Measurements from ENCODE around the gene B4GAT1.
"Not testable (repeated sequence)": the region's sequence is repeated elsewhere in the genome, so short reads cannot be mapped to it uniquely, and the experiment has no call there.

B4GAT1 gene

DNA sequence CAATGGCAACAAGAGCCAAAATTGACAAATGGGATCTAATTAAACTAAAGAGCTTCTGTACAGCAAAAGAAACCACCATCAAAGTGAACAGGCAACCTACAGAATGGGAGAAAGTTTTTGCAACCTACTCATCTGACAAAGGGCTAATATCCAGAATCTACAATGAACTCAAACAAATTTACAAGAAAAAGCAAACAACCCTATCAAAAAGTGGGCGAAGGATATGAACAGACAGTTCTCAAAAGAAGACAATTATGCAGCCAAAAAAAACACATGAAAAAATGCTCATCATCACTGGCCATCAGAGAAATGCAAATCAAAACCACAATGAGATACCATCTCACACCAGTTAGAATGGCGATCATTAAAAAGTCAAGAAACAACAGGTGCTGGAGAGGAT, 27.1 kb downstream of the B4GAT1 start:
- not testable (repeated sequence) for DNase-seq

DNA sequence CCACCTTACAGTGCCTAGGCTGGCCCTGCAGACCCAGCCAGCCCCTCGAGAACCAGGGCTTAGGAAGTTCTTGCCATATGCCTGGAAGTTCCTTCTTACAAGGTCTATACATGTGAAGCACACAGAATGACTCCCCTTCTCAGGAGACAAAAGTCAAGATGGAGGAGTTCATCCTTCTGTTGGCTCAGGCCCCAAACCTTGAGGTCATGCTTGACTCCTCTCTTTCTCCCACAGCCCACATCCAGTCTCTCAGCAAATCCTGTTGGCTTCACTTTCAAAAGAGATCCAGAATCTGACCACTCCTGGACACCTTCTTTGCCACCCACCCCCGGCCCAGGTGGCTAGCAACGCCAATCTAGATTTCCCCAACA, 28.8 kb downstream of the B4GAT1 start:
- DNase-seq: no peak

DNA sequence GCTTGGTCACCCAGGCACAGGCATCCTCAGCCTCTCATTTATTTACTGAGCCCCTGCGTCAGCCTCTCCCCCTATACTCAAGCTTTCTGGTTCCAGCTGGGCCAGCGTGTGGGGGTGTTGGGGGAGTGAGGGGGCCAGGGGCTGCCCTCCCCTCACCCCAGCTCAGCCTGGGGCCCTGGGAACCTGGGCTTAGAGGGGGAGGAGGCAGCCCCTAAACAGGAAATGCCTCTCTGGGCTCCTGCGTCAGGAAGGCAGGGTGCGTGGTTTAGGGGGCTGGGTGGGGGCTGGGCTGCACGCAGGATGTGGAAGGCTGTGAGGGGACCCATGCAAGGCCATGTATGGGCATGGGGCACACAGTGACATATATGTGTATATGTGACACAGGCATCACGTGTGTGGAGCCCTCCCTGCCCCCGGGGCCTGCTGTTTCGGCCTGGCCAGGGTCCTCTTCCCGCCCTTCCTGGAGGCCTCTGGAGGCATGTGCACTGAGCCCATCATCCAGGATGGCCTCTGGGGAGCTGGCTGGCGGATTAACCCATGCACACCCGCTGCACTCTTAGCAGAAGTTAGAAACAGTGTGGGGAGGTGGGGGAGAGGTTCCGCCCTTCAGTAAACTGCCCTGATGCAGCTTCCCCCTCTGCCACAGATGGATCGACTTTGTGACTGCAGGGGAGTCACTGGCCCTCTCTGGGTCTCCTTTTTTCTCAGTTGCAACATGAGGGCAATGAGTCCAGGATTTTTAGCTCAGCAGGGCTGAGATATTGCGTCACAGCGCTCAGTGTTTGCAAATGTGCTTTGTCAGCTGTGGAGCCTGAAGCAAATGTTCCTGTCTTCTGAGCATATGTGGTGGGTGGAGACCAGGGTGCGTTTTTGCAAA, 29.5 kb downstream of the B4GAT1 start:
- peak; percentile 26 for DNase-seq

DNA sequence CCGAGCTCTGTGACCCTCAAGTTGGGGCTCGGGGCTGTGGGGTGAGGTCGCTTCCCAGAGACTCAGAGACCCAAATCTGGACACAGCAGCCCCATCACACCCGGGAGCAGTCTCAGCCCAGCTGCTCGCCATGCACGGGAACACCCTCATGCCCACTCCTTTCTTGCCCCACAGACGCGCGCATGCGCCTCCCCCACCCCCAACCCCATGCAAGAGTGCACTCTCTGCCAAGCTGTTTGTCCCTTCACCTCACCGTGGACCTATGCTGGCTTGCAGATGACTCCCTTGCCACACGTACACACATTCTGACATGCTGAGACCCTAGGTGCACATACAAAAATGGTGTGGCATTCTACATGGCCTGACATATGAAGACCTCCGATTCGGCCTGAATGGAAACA, 30.1 kb downstream of the B4GAT1 start:
- peak; percentile 46 for DNase-seq

DNA sequence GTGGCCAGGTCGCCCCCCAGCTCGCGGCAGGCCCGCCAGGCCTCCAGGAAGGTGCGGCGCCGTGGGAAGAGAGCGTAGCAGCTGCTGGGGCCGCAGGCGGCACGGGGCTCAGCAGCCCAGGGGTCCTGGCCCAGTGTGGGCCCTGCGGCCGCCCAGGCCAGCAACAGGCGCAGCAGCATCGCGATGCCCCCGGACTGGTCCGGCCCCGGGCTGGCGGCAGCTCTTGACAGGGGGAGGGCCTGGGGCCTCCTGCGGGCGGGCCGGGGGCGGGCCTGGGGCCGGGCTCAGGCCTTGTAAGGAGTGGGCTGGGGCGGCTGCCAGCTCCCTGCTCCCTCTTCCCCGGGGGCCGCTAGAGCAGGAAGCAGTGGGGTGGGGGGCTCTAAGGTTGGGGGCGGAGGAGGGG, 30.6 kb downstream of the B4GAT1 start, which contains the start of gene CD248:
Gene CD248, minus strand, starts transcription at position 196 of the 403 bp plus-strand sequence. Its CDS starts 17 bp downstream, at position 179.
- DNase-seq: no peak

DNA sequence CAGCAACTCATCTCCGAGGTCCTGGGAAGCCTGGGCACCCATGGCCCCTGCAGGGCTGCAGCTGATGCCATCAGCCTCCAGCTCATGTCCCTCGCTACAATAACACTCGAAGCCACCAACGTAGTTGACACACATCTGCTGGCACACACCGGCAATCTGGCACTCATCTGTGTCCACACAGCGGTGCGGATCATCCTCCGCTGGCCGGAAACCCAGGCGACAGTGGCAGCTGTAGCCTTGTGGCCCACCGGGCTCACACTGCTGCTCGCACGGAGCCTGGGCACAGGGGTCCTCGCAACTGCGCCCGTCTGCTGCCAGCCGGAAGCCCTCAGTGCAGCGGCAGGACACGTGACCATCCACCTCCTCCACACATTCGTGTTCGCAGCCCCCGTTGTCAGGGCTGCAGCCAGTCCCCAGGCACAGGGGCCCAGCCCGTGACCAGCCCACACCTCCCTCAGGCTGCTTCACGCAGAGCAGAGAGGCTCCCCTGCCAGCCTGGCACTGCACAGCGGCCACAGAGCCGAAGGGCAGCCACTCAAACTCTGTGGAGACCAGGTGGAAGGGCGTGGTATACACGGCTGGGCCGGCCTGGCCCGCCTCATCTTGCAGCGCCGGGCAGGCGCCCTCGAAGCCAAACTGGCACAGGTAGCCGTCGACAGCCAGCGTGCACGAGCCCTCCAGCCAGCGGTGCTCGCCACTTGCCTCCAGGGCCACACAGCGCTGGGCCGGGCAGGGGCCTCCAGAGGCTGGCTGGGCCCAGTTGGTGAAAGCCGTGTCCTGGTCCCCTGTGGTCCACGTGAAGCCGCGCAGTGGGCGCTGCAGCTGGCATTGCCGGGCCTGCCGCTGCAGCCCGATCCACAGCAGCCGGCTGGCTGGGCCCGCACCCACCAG, 31.3 kb downstream of the B4GAT1 start:
- DNase-seq: no peak

DNA sequence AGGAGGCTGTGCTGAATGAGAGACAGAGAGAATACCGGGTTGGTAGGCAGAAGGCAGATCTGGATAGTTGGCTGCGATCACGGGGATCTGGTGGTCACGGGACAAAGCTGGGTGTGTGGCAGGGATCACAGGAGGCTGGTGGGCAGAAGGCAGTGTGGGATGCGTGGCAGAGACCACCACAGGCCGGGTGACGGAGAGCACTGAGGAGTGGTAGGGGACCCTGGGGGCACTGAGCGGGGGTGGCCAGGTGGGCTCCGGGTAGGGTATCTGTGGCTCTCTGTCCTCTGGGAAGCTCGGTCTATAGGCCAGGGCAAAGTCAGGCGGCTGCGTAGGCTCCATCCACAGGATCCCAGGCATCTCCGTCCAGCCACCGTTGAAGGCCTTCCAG, 31.9 kb downstream of the B4GAT1 start:
- no peak for DNase-seq

DNA sequence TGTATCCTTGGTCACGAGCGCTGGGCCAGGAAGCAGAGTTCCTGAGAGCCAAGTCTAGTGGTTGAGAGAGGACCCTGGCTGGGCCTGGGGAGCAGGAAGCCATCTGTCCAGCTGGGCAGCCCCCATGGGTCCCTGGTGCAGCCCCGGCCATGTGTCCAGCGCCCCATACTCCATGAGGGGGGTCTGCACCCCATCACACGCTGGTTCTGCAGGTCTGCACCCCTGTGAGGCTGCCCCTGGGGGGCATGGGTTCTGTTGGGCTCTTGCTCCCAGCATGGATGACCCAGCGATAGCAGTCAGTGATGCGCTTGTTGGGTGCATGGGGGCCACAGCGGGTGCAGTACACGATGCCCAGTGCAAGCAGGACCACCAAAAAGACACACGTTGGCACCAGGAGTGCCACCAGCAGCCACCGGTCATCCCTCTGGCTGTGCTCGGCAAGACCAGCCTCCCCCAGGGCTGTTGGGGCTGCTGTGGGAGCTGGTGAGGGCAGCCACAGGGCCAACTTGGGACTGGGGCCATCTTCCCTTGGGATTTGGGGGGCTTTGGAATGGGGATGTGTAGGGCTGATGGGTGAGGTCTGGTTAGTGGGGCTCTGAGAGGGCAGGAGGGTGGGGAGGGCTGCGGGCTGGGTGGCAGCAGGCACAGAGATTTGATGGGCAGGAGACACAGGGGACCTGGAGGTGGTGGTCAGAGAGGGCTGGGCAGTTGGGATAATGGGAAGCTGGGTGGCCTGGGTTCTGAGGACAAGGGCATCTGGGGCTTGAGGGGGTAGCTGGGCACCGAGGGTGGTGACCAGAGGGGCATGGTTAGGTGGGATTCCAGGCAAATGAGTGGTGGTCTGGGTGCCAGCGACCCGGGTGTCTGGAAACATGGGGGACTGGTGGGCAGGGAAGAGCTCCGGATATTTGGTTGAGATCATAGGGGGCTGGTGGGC, 32.6 kb downstream of the B4GAT1 start:
- DNase-seq: no peak

DNA sequence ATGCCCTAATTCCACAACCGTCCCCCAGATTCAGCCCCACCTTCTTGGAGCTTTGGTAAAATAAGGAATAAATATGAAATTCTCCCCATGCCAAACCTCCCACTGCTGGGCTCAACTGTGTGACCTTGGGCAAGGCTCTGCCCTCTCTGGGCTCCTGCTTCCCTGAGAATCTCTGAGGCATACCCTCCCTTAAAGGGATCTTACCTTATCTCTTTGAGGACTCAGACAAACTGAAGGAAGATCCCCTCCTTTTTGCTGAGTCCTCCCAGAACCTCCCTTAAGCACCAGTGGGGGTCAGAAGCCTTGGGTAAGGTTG, 33.3 kb downstream of the B4GAT1 start:
- DNase-seq: no peak

DNA sequence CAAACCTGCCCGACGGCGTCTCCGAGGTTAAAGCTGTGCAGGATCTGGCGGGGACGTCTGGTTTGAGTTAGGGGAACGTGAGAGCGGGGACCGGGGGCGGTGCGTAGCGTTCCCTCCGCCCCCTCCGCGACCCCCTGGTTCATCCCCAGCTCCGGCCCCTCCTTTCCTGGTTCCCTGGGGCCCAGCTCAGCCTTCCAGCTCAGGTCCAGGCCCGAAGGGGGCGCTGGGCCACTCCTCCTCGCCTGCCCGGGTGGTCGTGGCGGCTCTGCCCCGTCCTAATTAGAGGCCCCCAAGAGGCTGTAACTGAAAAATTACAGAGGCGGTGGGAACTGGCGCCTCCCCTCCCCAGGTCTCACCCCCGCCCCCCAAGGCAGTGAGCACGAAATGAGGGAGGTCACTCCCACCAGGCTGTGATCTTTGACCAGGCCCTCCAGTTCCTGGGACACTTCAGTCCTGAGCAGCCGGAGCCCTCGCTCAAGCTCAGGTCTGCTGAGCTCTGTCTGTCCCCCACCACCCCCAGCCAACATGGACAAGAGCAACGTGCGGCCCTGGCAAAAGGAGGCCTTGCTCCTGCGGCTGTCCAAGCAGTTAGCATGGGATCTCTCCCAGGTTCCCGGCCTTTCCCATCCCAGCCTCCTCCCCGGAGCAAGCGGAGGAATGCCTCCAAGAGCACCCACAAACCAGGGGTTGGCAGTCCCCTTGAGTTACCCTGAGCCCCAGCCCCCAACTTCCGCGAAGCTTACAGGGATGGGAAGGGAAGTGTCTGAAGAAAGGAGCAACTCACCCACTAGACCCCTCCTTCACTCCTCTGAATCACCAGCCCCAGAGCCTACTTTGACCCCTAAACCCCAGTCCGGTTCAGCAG, 33.9 kb downstream of the B4GAT1 start:
- DNase-seq: no peak

DNA sequence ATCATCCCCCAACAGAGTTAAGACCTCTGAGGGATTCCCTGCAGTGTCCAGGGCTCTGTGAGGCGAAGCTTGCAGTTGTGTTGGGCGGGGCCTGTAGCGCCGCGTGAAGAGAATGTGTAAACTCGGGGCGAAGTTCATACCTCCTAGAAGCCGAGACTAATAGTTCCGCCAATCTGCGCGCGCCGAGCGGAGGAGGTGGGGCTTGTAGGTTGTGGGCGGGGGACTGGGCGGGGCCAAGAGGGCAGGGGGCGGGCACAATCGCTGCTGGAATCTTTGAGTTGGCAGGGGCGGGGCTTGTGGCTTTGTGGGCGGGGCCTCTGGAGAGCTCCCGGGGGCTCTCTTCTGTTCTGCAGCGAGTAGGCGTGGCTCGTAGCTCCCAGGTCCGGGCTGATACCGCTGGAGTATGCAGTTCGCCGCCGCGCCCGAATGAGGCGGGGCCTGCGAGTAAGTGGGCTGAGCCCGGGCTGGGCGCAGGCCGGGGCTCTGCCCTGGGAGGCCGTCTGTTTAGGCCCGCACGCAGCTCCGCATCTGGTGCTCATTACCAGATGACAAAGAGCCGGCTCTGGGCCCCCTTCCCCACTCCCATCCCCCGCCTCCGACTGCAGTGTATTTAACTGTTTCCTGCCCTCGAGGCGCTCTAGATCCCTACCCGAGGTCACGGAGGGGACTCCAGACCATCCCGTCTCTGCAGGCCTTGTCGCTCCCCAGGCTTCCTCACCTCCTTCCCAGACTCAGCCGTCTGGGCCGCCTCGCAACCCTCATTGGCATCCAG, 34.7 kb downstream of the B4GAT1 start:
- peak; percentile 98 for DNase-seq

DNA sequence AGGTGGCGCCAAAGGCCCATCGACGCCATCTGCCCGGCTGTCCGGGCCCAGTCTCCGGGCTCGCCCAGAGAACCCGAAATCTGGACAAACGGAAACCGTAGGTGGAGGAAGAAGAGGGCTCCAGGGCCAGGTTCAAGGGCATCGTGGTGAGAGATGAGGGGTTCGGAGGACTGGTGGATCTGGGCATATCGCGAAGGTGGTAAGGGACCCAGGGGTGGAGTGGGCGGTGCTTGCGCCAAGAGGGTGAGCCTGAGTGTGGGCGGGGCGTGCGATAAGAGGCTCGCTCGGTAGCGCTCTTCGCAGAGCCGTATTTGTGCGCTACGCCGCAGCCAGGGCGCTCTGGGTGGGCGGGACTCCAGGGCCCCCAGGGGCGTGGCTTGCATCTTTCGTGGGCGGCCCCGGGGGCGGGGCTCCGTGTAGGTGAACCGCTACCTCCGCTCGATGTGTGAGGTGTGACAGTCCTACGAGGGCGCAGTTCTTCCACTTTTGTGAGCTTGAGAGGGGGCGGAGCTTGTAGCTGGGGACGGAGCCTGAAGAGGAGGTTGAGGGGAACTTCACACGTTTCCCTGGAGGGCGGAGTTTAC, 35.4 kb downstream of the B4GAT1 start:
- peak; percentile 96 for DNase-seq

DNA sequence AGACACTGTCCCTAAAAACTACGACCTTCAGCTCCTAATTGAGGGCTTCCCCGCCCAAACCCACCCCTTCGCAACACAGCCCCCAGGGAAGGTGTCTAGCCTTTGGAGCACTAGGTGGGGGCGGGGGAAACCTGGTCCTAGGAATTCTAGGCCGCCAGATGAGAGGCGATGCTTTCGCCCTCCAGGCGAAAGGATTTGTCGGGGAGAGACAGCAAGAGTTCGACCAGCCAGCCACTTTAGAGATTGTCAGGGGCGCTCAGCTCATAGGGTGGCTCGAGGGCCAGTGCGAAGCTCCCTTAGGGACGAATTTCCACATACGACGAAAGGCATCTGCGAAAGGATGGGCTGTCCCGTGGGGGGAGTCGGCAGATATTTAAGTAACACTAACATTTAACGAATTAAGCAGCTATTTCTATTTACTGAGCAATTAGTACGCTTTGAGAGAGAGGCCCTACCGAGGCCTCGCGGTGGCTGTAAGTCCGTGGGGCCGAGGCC, 35.9 kb downstream of the B4GAT1 start:
- no peak for DNase-seq

DNA sequence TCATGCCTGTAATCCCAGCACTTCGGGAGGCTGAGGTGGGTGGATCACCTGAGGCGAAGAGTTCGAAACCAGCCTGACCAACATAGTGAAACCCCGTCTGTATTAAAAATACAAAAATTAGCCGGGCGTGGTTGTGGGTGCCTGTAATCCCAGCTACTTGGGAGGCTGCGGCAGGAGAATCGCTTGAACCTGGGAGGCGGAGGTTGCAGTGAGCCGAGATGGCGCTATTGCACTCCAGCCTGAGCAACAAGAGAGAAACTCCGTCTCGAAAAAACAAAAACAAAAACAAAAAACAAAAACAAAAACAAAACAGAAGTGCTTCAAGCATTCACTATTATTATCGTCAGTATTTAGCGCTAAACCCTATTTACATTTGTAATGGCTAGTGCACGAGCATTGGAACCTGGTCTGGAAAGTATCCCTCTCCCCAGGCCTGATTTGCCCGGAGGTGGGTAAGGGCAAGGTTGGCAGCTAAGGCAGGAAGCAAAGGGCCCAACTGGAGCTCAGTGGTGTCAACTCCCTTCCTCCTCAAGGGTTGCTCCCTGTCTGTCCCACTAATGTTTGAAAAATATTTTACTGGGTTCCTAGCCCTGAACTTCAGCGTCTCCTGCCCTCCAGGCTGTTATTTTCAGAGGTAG, 36.5 kb downstream of the B4GAT1 start:
- not testable (repeated sequence) for DNase-seq

DNA sequence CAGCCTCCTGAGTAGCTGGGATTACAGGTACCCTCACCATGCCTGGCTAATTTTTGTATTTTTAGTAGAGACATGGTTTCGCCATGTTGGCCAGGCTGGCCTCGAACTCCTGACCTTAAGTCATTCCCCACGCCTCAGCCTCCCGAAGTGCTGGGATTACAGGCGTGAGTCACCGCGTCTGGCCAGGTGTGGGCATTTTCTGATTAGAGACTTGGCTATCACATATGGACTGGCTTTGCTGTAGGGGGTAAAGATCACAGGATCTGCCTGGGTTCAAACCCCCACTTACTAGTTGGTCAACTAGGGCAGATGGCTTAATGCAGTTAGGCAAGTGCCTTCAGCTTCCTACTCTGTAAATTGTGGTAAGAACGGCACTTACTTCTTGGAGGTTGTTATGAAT, 37.1 kb downstream of the B4GAT1 start:
- no peak for DNase-seq

DNA sequence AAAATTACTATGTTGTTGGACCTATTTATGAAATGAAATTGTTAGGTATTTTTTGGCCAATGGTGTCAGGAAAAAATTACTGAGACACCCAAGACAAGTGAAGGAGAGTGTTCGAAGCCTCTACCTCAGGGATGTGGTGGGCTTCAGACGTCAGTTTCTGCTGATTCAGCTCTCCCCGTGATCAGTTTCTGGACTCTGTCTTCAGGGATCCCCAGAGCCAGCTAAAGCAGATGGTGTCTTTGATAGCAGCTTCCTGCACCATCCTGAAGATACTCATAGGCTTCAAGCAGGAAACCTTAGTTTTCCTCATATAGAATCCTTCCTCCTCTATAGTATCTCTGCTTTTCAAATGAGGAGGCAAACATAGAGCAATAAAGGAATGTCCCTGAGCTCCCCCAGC, 38.0 kb downstream of the B4GAT1 start:
- no peak for DNase-seq

DNA sequence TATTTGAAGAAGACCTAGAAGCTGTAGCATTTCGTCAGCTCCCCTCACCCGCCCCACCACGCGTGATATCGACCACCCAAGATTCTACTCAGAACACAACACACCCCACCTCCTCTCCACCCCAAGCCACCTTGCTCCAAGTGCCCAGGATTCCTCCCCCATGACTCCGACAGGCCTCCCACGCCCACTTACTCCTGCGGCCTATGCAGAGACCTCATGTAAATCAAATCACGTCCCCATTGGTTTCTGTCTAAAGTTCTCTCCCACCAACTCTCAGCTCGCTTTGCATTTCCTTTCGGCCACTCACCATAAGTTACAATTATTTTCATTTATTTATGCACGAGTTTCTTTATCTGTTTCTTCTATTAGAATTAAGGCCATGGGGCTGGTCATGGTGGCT, 44.8 kb downstream of the B4GAT1 start:
- DNase-seq: no peak

DNA sequence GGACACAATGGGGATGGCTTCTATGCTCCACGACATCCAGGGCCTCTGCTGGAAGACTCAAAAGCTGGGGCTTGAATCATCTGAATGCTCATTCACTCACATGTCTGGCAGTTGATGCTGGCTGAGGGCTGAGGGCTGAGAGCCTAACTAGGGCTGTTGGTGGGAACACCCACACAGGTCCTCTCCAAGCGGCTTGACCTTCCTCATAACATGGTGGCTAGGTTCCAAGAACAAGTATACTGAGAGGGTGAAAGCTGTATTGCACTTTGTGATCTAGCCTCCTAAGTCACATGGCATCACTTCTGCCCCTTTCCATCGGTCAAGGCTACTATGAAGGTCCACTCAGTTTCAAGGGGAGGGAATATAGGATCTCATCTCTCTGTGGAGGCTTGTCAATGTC, 48.2 kb downstream of the B4GAT1 start:
- DNase-seq: no peak

DNA sequence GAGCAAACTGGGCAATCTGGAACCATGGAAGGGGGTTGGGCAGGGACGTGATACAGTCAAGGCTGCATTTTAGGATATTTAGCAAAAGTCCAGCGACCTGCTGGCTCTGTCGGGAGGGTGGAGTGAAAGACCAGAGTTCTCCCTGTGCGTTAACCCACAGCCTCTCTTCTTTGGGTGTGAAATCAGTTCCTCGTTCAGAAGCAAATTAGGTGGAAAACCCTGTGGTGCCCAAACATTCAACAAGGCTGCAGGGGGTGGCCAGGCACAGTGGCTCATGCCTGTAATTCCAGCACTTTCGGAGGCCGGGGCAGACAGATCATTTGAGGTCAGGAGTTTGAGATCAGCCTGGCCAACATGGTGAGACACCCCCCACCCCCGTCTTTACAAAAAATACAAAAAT, 49.8 kb downstream of the B4GAT1 start:
- no peak for DNase-seq
